A549 (cell line): ENCODE results near the gene DYSF. TPM values are rescaled to one million over a fixed set of nuclear protein-coding genes. Genes with fewer than 3 reads are reported as not detected.
A peak's percentile ranks its signal among the peaks of the same experiment; 100 is the strongest.

Experiments used
- ATAC-seq, 2 experiments: fragments of 200-7000 bp in 1 of 2; fragments of >200 bp in 1 of 2; cut with Nextera tagmentation in 1 of 2; cut with Tn5 transposase in 1 of 2; 3 replicates each; pipeline versions ENCODE4 v1.8.0 to v1.9.1; 2018 to 2020; ENCODE audit warnings: mild to moderate bottlenecking in 1 of 2, moderate library complexity in 1 of 2
- CTCF ChIA-PET: fragments of 300-600 bp; sonication (Branson Sonifier 250); formaldehyde crosslinking; extraction: SDS; loops from one replicate; lab custom pipeline; 2021; ENCODE audit warnings: antibody characterized with exemption, inconsistent platforms; lab: Yijun Ruan, JAX
- POLR2A ChIA-PET: fragments of 350-600 bp; formaldehyde crosslinking; extraction: SDS; loops from one replicate; lab custom pipeline; 2021; ENCODE audit warnings: antibody characterized with exemption, inconsistent platforms; lab: Yijun Ruan, JAX
- DNase-seq, 2 experiments: peaks; one replicate each; pipeline versions ENCODE4 v3.0.0 to v3.0.0-alpha.2; 2011 to 2016; ENCODE audit warnings: low read depth in 1 of 2, low spot score in 1 of 2
- FAIRE-seq: peaks from 2 replicates; lab custom pipeline; 2011; peaks lifted over from hg19 to GRCh38; lab: Jason Lieb, UNC
- H3K27ac ChIP-seq, 2 experiments: fragments of >200 bp; sonication (Bioruptor Twin); formaldehyde crosslinking; 3 replicates each; pipeline ENCODE4 v1.5.1; 2016 to 2017
- H3K4me1 ChIP-seq: fragments of >200 bp; sonication (Bioruptor Twin); formaldehyde crosslinking; 3 replicates; pipeline ENCODE4 v1.6.1; 2016
- H3K4me2 ChIP-seq: fragments of >200 bp; sonication (Bioruptor Twin); formaldehyde crosslinking; 3 replicates; pipeline ENCODE4 v1.6.1; 2016
- H3K4me3 ChIP-seq: fragments of >200 bp; sonication (Bioruptor Twin); formaldehyde crosslinking; 3 replicates; pipeline ENCODE4 v1.5.1; 2016
- H3K9me3 ChIP-seq: fragments of >200 bp; sonication (Bioruptor Twin); formaldehyde crosslinking; 3 replicates; pipeline ENCODE4 v1.6.1; 2016
- ATOH8 ChIP-seq: fragments of 250-450 bp; sonication (Bioruptor Pico); IDR thresholded peaks from 2 replicates; pipeline ENCODE4 v1.5.0; 2020; ENCODE audit warnings: low read depth, mild to moderate bottlenecking, moderate library complexity
- CEBPB ChIP-seq, 2 experiments: fragments of >200 bp in 1 of 2; sonication (Bioruptor Twin) in 1 of 2; formaldehyde crosslinking in 1 of 2; IDR thresholded peaks; 2 replicates each; pipeline ENCODE4 v1.6.1; 2012 to 2016
- CTCF ChIP-seq: fragments of >200 bp; sonication (Bioruptor Twin); formaldehyde crosslinking; IDR thresholded peaks from 3 replicates; pipeline ENCODE4 v1.5.1; 2016
- EHF ChIP-seq: fragments of 250-450 bp; sonication (Bioruptor Pico); IDR thresholded peaks from 2 replicates; pipeline ENCODE4 v1.5.0; 2020; ENCODE audit warnings: mild to moderate bottlenecking
- EHMT2 ChIP-seq: fragments of 200-600 bp; sonication (generic); IDR thresholded peaks from 2 replicates; pipeline ENCODE4 v1.6.1; 2016; ENCODE audit warnings: antibody characterized with exemption, low read depth, mild to moderate bottlenecking, moderate library complexity
- HES2 ChIP-seq: fragments of >200 bp; sonication (Bioruptor Twin); formaldehyde crosslinking; IDR thresholded peaks from 2 replicates; pipeline ENCODE4 v1.6.1; 2016
- HMGXB4 ChIP-seq: fragments of 250-450 bp; sonication (Bioruptor Pico); IDR thresholded peaks from 2 replicates; pipeline ENCODE4 v1.5.0; 2021; ENCODE audit warnings: mild to moderate bottlenecking, moderate library complexity, borderline replicate concordance
- HOXB13 ChIP-seq: fragments of 250-450 bp; sonication (Bioruptor Pico); IDR thresholded peaks from 2 replicates; pipeline ENCODE4 v1.5.0; 2020; ENCODE audit warnings: low read depth, mild to moderate bottlenecking, moderate library complexity
- HOXB5 ChIP-seq: fragments of 250-450 bp; sonication (Bioruptor Pico); IDR thresholded peaks from 2 replicates; pipeline ENCODE4 v1.5.0; 2020; ENCODE audit warnings: mild to moderate bottlenecking, moderate library complexity
- MYC ChIP-seq: IDR thresholded peaks from 2 replicates; pipeline ENCODE4 v1.6.1; 2012; ENCODE audit warnings: mild to moderate bottlenecking, inconsistent platforms, low read length, improper control_type of control experiment, borderline replicate concordance
- NR3C1 ChIP-seq: fragments of >200 bp; sonication (Bioruptor Twin); formaldehyde crosslinking; IDR thresholded peaks from 3 replicates; pipeline ENCODE4 v1.6.1; 2017
- PBX3 ChIP-seq: IDR thresholded peaks from 2 replicates; pipeline ENCODE4 v1.6.1; 2012
- PHF8 ChIP-seq: fragments of 200-600 bp; sonication (generic); IDR thresholded peaks from 2 replicates; pipeline ENCODE4 v1.6.1; 2016; ENCODE audit warnings: low read depth, mild to moderate bottlenecking, antibody characterized with exemption, moderate library complexity, borderline replicate concordance
- POLR2AphosphoS2 ChIP-seq: conservative IDR thresholded peaks from 2 replicates; pipeline ENCODE4 v1.6.1; 2012; ENCODE audit warnings: low read length, improper control_type of control experiment, inconsistent platforms
- RAD21 ChIP-seq, 2 experiments: fragments of >200 bp in 1 of 2; sonication (Bioruptor Twin) in 1 of 2; formaldehyde crosslinking in 1 of 2; IDR thresholded peaks in 1 of 2; conservative IDR thresholded peaks in 1 of 2; 2 replicates in 1 of 2; 3 replicates in 1 of 2; pipeline ENCODE4 v1.6.1; 2012 to 2018; ENCODE audit warnings: inconsistent platforms in 1 of 2
- RARB ChIP-seq: fragments of 250-450 bp; sonication (Bioruptor Pico); IDR thresholded peaks from 2 replicates; pipeline ENCODE4 v1.8.0; 2021; ENCODE audit warnings: mild to moderate bottlenecking, moderate library complexity
- RFX5 ChIP-seq: fragments of 450-650 bp; IDR thresholded peaks from 2 replicates; pipeline ENCODE4 v1.7.1; 2014; ENCODE audit warnings: antibody characterized with exemption, mild to moderate bottlenecking, moderate library complexity
- SMC3 ChIP-seq: fragments of >200 bp; sonication (Bioruptor Twin); formaldehyde crosslinking; IDR thresholded peaks from 3 replicates; pipeline ENCODE4 v1.6.1; 2018; ENCODE audit warnings: inconsistent platforms
- TFCP2L1 ChIP-seq: fragments of 250-450 bp; sonication (Bioruptor Pico); IDR thresholded peaks from 2 replicates; pipeline ENCODE4 v1.5.0; 2021; ENCODE audit warnings: mild to moderate bottlenecking
- WGBS: methylation state at CpG from one replicate; pipeline ENCODE4 v1.1.6; 2017; ENCODE audit errors: missing lambda C conversion rate; 5-methylcytosine and 5-hydroxymethylcytosine counted together
- polyA plus RNA-seq, 4 experiments: library from polyadenylated mRNA; depleted of rRNA in 3 of 4; stranded (reverse); fragments of >200 nt; fragmentation: RNase III in 1 of 4; extraction: RNeasy Plus Mini Kit Qiagen cat#74134 plus additional on column Dnase treatment in 1 of 4; gene quantifications; 2 replicates in 3 of 4; 3 replicates in 1 of 4; pipeline ENCODE4 v1.2.3, GENCODE V29; 2011 to 2017

Gene DYSF
- polyA plus RNA-seq, 2 of the 4 experiments (the other 2 are of a cell fraction) = 0.36 to 0.98 TPM

GRCh38 chr2:71671203-71671854 lies 218.0 kb downstream of the DYSF start:
- 36% methylated on average over 6 of the region's 6 CpGs for WGBS
- DNase-seq (no peak), ATAC-seq (no peak), FAIRE-seq (no peak)
- H3K9me3 ChIP-seq = no peaks in the 10 kb centered on the region
- no peak overlapping the region for H3K4me2 ChIP-seq
- H3K4me3 ChIP-seq = no peak overlapping the region
- no peaks in the 10 kb centered on the region for H3K4me1 ChIP-seq
- POLR2A ChIA-PET = no interaction called here
- no peak overlapping the region for H3K27ac ChIP-seq
- CTCF ChIA-PET = interaction anchor here (1.8 kb wide), 1 partner anchor 61 kb away, joined by 4 read pairs; no protein-coding TSS in a partner anchor
- TF ChIP-seq HOXB13 (CRISPR knock-in tag) = no peak
- no peak for TF ChIP-seq POLR2AphosphoS2
- no peak for TF ChIP-seq EHMT2
- TF ChIP-seq RAD21 (conservative IDR thresholded peaks at IDR 0.05 in 1 of 2, IDR thresholded peaks at IDR 0.05 in 1 of 2) = no peak
- no peak for TF ChIP-seq PBX3
- no peak for TF ChIP-seq NR3C1

- Histone ChIP-seq H3K4me1 (no peaks in the 10 kb centered on the region), H3K9me3 (no peaks in the 10 kb centered on the region), H3K4me3 (no peak overlapping the region), H3K4me2 (no peak overlapping the region), H3K27ac (no peak overlapping the region)
- DNase-seq (no peak), ATAC-seq (peak in 1 of 2 experiments; percentile 76; a peak in 3 of 6 replicates), FAIRE-seq (no peak)
- WGBS = 68% methylated on average over 22 of the region's 28 CpGs
- TF ChIP-seq ATOH8 = no peak
- TF ChIP-seq TFCP2L1 (CRISPR knock-in tag) = no peak
- TF ChIP-seq RAD21 (conservative IDR thresholded peaks at IDR 0.05 in 1 of 2, IDR thresholded peaks at IDR 0.05 in 1 of 2) = peak; percentile 16 to 44; a peak in 1 of 5 replicates
- no peak for TF ChIP-seq PHF8
- POLR2A ChIA-PET = no interaction called here
- CTCF ChIA-PET = interaction anchor here (1.2 to 1.8 kb wide), 4 partner anchors 8 to 62 kb away, joined by 3 to 4 read pairs (median 4); no protein-coding TSS in a partner anchor
Observed at GRCh38 chr2:71671895-71672825, 218.8 kb downstream of the DYSF start.

- H3K4me1 ChIP-seq = no peaks in the 10 kb centered on the region
- WGBS = 73% methylated on average over 14 of the region's 14 CpGs
- H3K9me3 ChIP-seq = no peaks in the 10 kb centered on the region
- TF ChIP-seq HMGXB4 (no peak), HOXB13 (CRISPR knock-in tag) (no peak), SMC3 (no peak), ATOH8 (no peak), EHF (CRISPR knock-in tag) (no peak), RARB (no peak), POLR2AphosphoS2 (no peak), PHF8 (no peak), EHMT2 (no peak), RFX5 (no peak), HOXB5 (CRISPR knock-in tag) (no peak), CTCF (no peak), MYC (no peak), HES2 (no peak), CEBPB (IDR thresholded peaks at IDR 0.05) (no peak)
- no peak for FAIRE-seq
- ChIA-PET CTCF (interaction anchor here (1.2 to 1.8 kb wide), 4 partner anchors 9 to 63 kb away, joined by 3 to 4 read pairs (median 4); no protein-coding TSS in a partner anchor), POLR2A (no interaction called here)
- H3K27ac ChIP-seq = no peak overlapping the region
- no peak overlapping the region for H3K4me3 ChIP-seq
- H3K4me2 ChIP-seq = no peak overlapping the region
- no peak for DNase-seq
- ATAC-seq = no peak; a peak in 1 of 6 replicates
Observed at GRCh38 chr2:71672826-71673795, 219.8 kb downstream of the DYSF start.
